Measurements from ENCODE around the gene FHOD3. TPM values are rescaled to one million over a fixed set of nuclear protein-coding genes. Genes with fewer than 3 reads are reported as not detected.

Gene FHOD3
- total RNA-seq, 1 experiment from 2014 or later, result 2.9 TPM

GRCh38 chr18:36650266-36650665 is 352.8 kb downstream of the FHOD3 start:
- Mint-ChIP-seq H3K4me1 (ENCODE audit: low read depth, unreplicated experiment) (peaks cover 7% of the 10 kb centered on the region), H3K27me3 (ENCODE audit: unreplicated experiment) (peaks cover 84% of the 10 kb centered on the region), H3K36me3 (ENCODE audit: insufficient read depth, unreplicated experiment) (no peaks in the 10 kb centered on the region), H3K4me3 (ENCODE audit: low read depth, unreplicated experiment) (no peak overlapping the region), H3K9me3 (ENCODE audit: low read depth, unreplicated experiment) (no peaks in the 10 kb centered on the region), H3K27ac (ENCODE audit: unreplicated experiment) (no peak overlapping the region)
- CTCF ChIA-PET, result no interaction called here
- intact Hi-C loops (cut with micrococcal nuclease; ENCODE audit: unreplicated experiment), result no loop called here
- TF ChIP-seq CTCF (IDR thresholded peaks at IDR 0.05; ENCODE audit: unreplicated experiment), result no peak
- no peak for DNase-seq
- no TSS peak for BruUV-seq (replicated peaks)

GRCh38 chr18:36650906-36651305 is 353.4 kb downstream of the FHOD3 start:
- no peak overlapping the region for H3K4me3 Mint-ChIP-seq (ENCODE audit: low read depth, unreplicated experiment)
- CTCF ChIA-PET, result no interaction called here
- TF ChIP-seq CTCF (IDR thresholded peaks at IDR 0.05; ENCODE audit: unreplicated experiment), result no peak
- peaks cover 88% of the 10 kb centered on the region for H3K27me3 Mint-ChIP-seq (ENCODE audit: unreplicated experiment)
- no peak for DNase-seq
- intact Hi-C loops (cut with micrococcal nuclease; ENCODE audit: unreplicated experiment), result no loop called here
- no TSS peak for BruUV-seq (replicated peaks)
- H3K27ac Mint-ChIP-seq (ENCODE audit: unreplicated experiment), result no peak overlapping the region
- no peaks in the 10 kb centered on the region for H3K9me3 Mint-ChIP-seq (ENCODE audit: low read depth, unreplicated experiment)
- H3K4me1 Mint-ChIP-seq (ENCODE audit: low read depth, unreplicated experiment), result peaks cover 14% of the 10 kb centered on the region
- H3K36me3 Mint-ChIP-seq (ENCODE audit: insufficient read depth, unreplicated experiment), result no peaks in the 10 kb centered on the region

GRCh38 chr18:36652503-36652902 is 355.0 kb downstream of the FHOD3 start:
- Mint-ChIP-seq H3K9me3 (ENCODE audit: low read depth, unreplicated experiment) (no peaks in the 10 kb centered on the region), H3K27ac (ENCODE audit: unreplicated experiment) (no peak overlapping the region)
- CTCF ChIA-PET, result no interaction called here

GRCh38 chr18:36653141-36653869 is 355.8 kb downstream of the FHOD3 start:
- H3K27ac Mint-ChIP-seq (ENCODE audit: unreplicated experiment), result no peak overlapping the region
- DNase-seq, result no peak
- peaks cover 19% of the 10 kb centered on the region for H3K4me1 Mint-ChIP-seq (ENCODE audit: low read depth, unreplicated experiment)
- CTCF ChIA-PET, result no interaction called here
- H3K36me3 Mint-ChIP-seq (ENCODE audit: insufficient read depth, unreplicated experiment), result no peaks in the 10 kb centered on the region
- TF ChIP-seq CTCF (IDR thresholded peaks at IDR 0.05; ENCODE audit: unreplicated experiment), result no peak
- intact Hi-C loops (cut with micrococcal nuclease; ENCODE audit: unreplicated experiment), result no loop called here
- peaks cover 64% of the 10 kb centered on the region for H3K27me3 Mint-ChIP-seq (ENCODE audit: unreplicated experiment)
- H3K9me3 Mint-ChIP-seq (ENCODE audit: low read depth, unreplicated experiment), result no peaks in the 10 kb centered on the region
- BruUV-seq (replicated peaks), result no TSS peak
- H3K4me3 Mint-ChIP-seq (ENCODE audit: low read depth, unreplicated experiment), result no peak overlapping the region

More at GRCh38 chr18:36652503-36652902, 355.0 kb downstream of the FHOD3 start:
- Mint-ChIP-seq H3K4me1 (ENCODE audit: low read depth, unreplicated experiment) (peaks cover 19% of the 10 kb centered on the region), H3K36me3 (ENCODE audit: insufficient read depth, unreplicated experiment) (no peaks in the 10 kb centered on the region), H3K4me3 (ENCODE audit: low read depth, unreplicated experiment) (no peak overlapping the region), H3K27me3 (ENCODE audit: unreplicated experiment) (peaks cover 72% of the 10 kb centered on the region)
- no TSS peak for BruUV-seq (replicated peaks)
- no peak for DNase-seq
- intact Hi-C loops (cut with micrococcal nuclease; ENCODE audit: unreplicated experiment), result no loop called here
- TF ChIP-seq CTCF (IDR thresholded peaks at IDR 0.05; ENCODE audit: unreplicated experiment), result no peak
